HCT116 (cell line): Measurements from ENCODE around the gene PSMC2. TPM values are rescaled to one million over a fixed set of nuclear protein-coding genes. Genes with fewer than 3 reads are reported as not detected.

Experiments used
- ATAC-seq: fragments of 200-7000 bp; cut with Tn5 transposase; 2 replicates; pipeline ENCODE4 v1.9.1; 2020; ENCODE audit warnings: mild to moderate bottlenecking, moderate library complexity
- BruUV-seq: library from RNA; stranded (reverse); fragments of 400-500 nt; replicated peaks from 2 replicates; lab custom pipeline; 2021; lab: Mats Ljungman, UMichigan
- CTCF ChIA-PET: fragments of 300-600 bp; sonication (Branson Sonifier 250); formaldehyde crosslinking; loops from one replicate; lab custom pipeline; 2021; ENCODE audit warnings: antibody characterized with exemption; lab: Charles Lee
- POLR2A ChIA-PET: fragments of 300-600, 350-600 bp; sonication (Branson Sonifier 250); formaldehyde crosslinking; loops from one replicate; lab custom pipeline; 2021; ENCODE audit warnings: antibody characterized with exemption; lab: Charles Lee
- RAD21 ChIA-PET, 2 experiments: fragments of 300-600 bp; sonication (Branson Sonifier 250); formaldehyde crosslinking; loops; one replicate each; lab custom pipeline; 2023; ENCODE audit warnings: low total read pairs in 2 of 2; ENCODE audit not compliant: uncharacterized antibody in 2 of 2, unreplicated experiment in 2 of 2, low non-redundant PET in 1 of 2; lab: Charles Lee
- DNase-seq: peaks from one replicate; pipeline ENCODE4 v3.0.0-alpha.2; 2010; ENCODE audit warnings: low read depth, low spot score
- H2AFZ ChIP-seq: fragments of 200-600 bp; shearing (Covaris generic), sonication (generic); 2 replicates; pipeline ENCODE4 v1.6.1; 2017; ENCODE audit warnings: low read depth, mixed run types, mixed read lengths, antibody characterized with exemption, low read length; ENCODE audit not compliant: poor library complexity, severe bottlenecking
- H3K27ac ChIP-seq: 2 replicates; pipeline ENCODE4 v1.5.1; 2012; ENCODE audit warnings: low read depth, low read length
- H3K27me3 ChIP-seq: fragments of 200-600 bp; sonication (generic); 2 replicates; pipeline ENCODE4 v1.6.1; 2016; ENCODE audit warnings: mixed run types, low read length, mixed read lengths; ENCODE audit not compliant: insufficient read depth
- H3K36me3 ChIP-seq, 2 experiments: fragments of 200-500 bp in 1 of 2; fragments of 200-600 bp in 1 of 2; sonication (Bioruptor generic) in 1 of 2; sonication (generic) in 1 of 2; 2 replicates each; pipeline versions ENCODE4 v1.5.1 to v1.6.1; 2014 to 2016; ENCODE audit warnings: low read length in 2 of 2, inconsistent platforms in 1 of 2, mixed read lengths in 1 of 2, mixed run types in 1 of 2; ENCODE audit not compliant: insufficient read depth in 2 of 2, control insufficient read depth in 1 of 2
- H3K4me1 ChIP-seq, 2 experiments: fragments of 200-600 bp in 1 of 2; sonication (generic) in 1 of 2; 2 replicates each; pipeline versions ENCODE4 v1.5.1 to v1.6.1; 2012 to 2017; ENCODE audit warnings: low read length in 2 of 2, inconsistent platforms in 1 of 2, mild to moderate bottlenecking in 1 of 2, mixed read lengths in 1 of 2, mixed run types in 1 of 2, moderate library complexity in 1 of 2; ENCODE audit not compliant: insufficient read depth in 2 of 2, control insufficient read depth in 1 of 2
- H3K4me2 ChIP-seq: fragments of 200-600 bp; sonication (generic); 2 replicates; pipeline ENCODE4 v1.6.1; 2017; ENCODE audit warnings: mixed run types, low read length, mixed read lengths
- H3K4me3 ChIP-seq, 2 experiments: fragments of 200-600 bp in 1 of 2; sonication (generic) in 1 of 2; replicated peaks in 1 of 2; 2 replicates each; pipeline ENCODE4 v1.5.1; 2011 to 2016; ENCODE audit warnings: low read length in 2 of 2, control low read depth in 1 of 2, low read depth in 1 of 2, mild to moderate bottlenecking in 1 of 2, mixed read lengths in 1 of 2, mixed run types in 1 of 2
- H3K79me2 ChIP-seq: fragments of 200-600 bp; sonication (generic); 2 replicates; pipeline ENCODE4 v1.6.1; 2017; ENCODE audit warnings: mild to moderate bottlenecking, mixed run types, low read length, moderate library complexity, mixed read lengths; ENCODE audit not compliant: insufficient read depth
- H3K9ac ChIP-seq: fragments of 200-600 bp; sonication (generic); 2 replicates; pipeline ENCODE4 v1.6.1; 2016; ENCODE audit warnings: low read length, mixed read lengths
- H3K9me2 ChIP-seq: fragments of 200-600 bp; sonication (generic), shearing (Covaris generic); 2 replicates; pipeline ENCODE4 v1.6.1; 2017; ENCODE audit warnings: mixed run types, mild to moderate bottlenecking, moderate library complexity; ENCODE audit not compliant: insufficient read depth
- H3K9me3 ChIP-seq, 2 experiments: fragments of 200-500 bp in 1 of 2; fragments of 200-600 bp in 1 of 2; sonication (Bioruptor generic) in 1 of 2; sonication (generic) in 1 of 2; 2 replicates each; pipeline ENCODE4 v1.6.1; 2014 to 2017; ENCODE audit warnings: low read length in 2 of 2, mixed read lengths in 2 of 2, inconsistent platforms in 1 of 2, low read depth in 1 of 2, mild to moderate bottlenecking in 1 of 2, mixed run types in 1 of 2, moderate library complexity in 1 of 2; ENCODE audit not compliant: control insufficient read depth in 1 of 2, insufficient read depth in 1 of 2
- H4K20me1 ChIP-seq: fragments of 200-600 bp; sonication (generic), shearing (Covaris generic); 2 replicates; pipeline ENCODE4 v1.6.1; 2017; ENCODE audit warnings: mixed run types, mild to moderate bottlenecking, moderate library complexity; ENCODE audit not compliant: insufficient read depth
- CBX3 ChIP-seq: IDR thresholded peaks from 2 replicates; pipeline ENCODE4 v1.6.1; 2012; ENCODE audit warnings: low read depth
- CEBPB ChIP-seq: IDR thresholded peaks from 2 replicates; pipeline ENCODE4 v1.6.1; 2012; ENCODE audit warnings: low read depth
- EGR1 ChIP-seq: IDR thresholded peaks from 2 replicates; pipeline ENCODE4 v1.6.1; 2012; ENCODE audit warnings: low read depth
- EZH2 ChIP-seq: fragments of 200-600 bp; sonication (generic); IDR thresholded peaks from 2 replicates; pipeline ENCODE4 v1.6.1; 2017; ENCODE audit warnings: antibody characterized with exemption, mixed run types
- EZH2phosphoT487 ChIP-seq: fragments of 200-600 bp; IDR thresholded peaks from 2 replicates; pipeline ENCODE4 v1.6.1; 2018; ENCODE audit warnings: antibody characterized with exemption, borderline replicate concordance
- JUND ChIP-seq: IDR thresholded peaks from 2 replicates; pipeline ENCODE4 v1.6.1; 2012
- POLR2AphosphoS5 ChIP-seq: IDR thresholded peaks from 2 replicates; pipeline ENCODE4 v1.6.1; 2011; ENCODE audit warnings: mild to moderate bottlenecking, low read depth, low read length, moderate library complexity
- RAD21 ChIP-seq: IDR thresholded peaks from 2 replicates; pipeline ENCODE4 v1.6.1; 2012; ENCODE audit warnings: low read depth, mild to moderate bottlenecking
- SIN3A ChIP-seq: IDR thresholded peaks from 2 replicates; pipeline ENCODE4 v1.6.1; 2012; ENCODE audit warnings: low read depth
- SP1 ChIP-seq: IDR thresholded peaks from 2 replicates; pipeline ENCODE4 v1.6.1; 2012; ENCODE audit warnings: low read depth
- SRF ChIP-seq: IDR thresholded peaks from 2 replicates; pipeline ENCODE4 v1.6.1; 2012; ENCODE audit warnings: low read depth
- TCF7L2 ChIP-seq: IDR thresholded peaks from 2 replicates; pipeline ENCODE4 v1.7.0; 2011; ENCODE audit warnings: borderline replicate concordance, inconsistent platforms; ENCODE audit not compliant: insufficient read depth, insufficient read length; ENCODE audit errors: extremely low read depth
- YY1 ChIP-seq: IDR thresholded peaks from 2 replicates; pipeline ENCODE4 v1.6.1; 2011; ENCODE audit warnings: low read length, low read depth, moderate library complexity, mild to moderate bottlenecking; ENCODE audit not compliant: insufficient replicate concordance; ENCODE audit errors: extremely low read depth
- ZFX ChIP-seq: fragments of 450-650 bp; IDR thresholded peaks from 2 replicates; pipeline ENCODE4 v1.6.1; 2017
- ZNF274 ChIP-seq: fragments of 200-500 bp; sonication (Bioruptor generic); IDR thresholded peaks from 2 replicates; pipeline ENCODE4 v1.6.1; 2014; ENCODE audit warnings: mild to moderate bottlenecking, low read depth, low read length, inconsistent platforms
- intact Hi-C: fragments of 100-400 bp; cut with micrococcal nuclease; formaldehyde crosslinking; loops from 2 replicates; pipeline ENCODE4 v1.10.0; 2022
- total RNA-seq: library from RNA; stranded (reverse); gene quantifications from one replicate; pipeline ENCODE4 v1.2.1, GENCODE V29; 2021; ENCODE audit not compliant: unreplicated experiment
- TF ChIP-seq, protein P1 (sequence below): IDR thresholded peaks from 2 replicates; pipeline ENCODE4 v1.6.1; 2012
- TF ChIP-seq, protein P2 (sequence below): IDR thresholded peaks from 2 replicates; pipeline ENCODE4 v1.6.1; 2011; ENCODE audit warnings: mild to moderate bottlenecking, low read length, moderate library complexity; ENCODE audit not compliant: insufficient replicate concordance; ENCODE audit errors: extremely low read depth
- TF ChIP-seq, protein P3 (sequence below): IDR thresholded peaks from 2 replicates; pipeline ENCODE4 v1.6.1; 2012
- TF ChIP-seq, protein P4 (sequence below), 3 experiments: fragments of 200-600 bp in 1 of 3; sonication (generic) in 1 of 3; IDR thresholded peaks in 2 of 3; conservative IDR thresholded peaks in 1 of 3; 2 replicates each; pipeline ENCODE4 v1.5.1; 2012 to 2017; ENCODE audit warnings: low read depth in 2 of 3, low read length in 2 of 3, antibody characterized with exemption in 1 of 3, borderline replicate concordance in 1 of 3, control low read depth in 1 of 3, mild to moderate bottlenecking in 1 of 3, mixed read lengths in 1 of 3, mixed run types in 1 of 3, moderate library complexity in 1 of 3; ENCODE audit not compliant: insufficient read depth in 1 of 3
- TF ChIP-seq, protein P5 (sequence below): IDR thresholded peaks from 2 replicates; pipeline ENCODE4 v1.6.1; 2012; ENCODE audit warnings: low read depth

PSMC2 gene
- total RNA-seq, 1 experiment from 2014 or later, result 121 TPM

DNA sequence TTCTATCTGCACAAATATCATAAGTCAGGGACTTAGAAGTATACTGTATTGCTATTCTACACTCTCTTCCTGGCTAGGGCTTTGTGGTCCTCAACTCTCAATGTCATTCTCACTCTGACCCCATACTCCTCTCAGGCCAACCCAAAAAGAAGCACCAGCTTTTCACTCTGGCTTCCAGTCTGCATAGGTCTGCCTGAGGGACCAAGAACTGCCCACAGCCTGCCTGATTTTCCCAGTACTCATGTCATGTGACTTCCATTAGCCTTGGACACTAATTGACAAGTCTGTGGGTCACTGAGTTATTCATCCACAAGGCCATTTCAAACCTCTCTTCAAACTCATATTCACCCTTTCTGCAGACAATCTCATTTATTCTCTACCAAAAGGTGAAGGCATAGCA, 30.4 kb upstream of the PSMC2 start:
- Histone ChIP-seq H3K79me2 (peaks cover 44% of the 10 kb centered on the region; the same call in 1 of the 2 replicates), H2AFZ (no peak overlapping the region), H3K27ac (no peak overlapping the region), H3K9me3 (no peaks in the 10 kb centered on the region), H3K9me2 (no peaks in the 10 kb centered on the region), H3K4me2 (no peak overlapping the region), H3K4me1 (no peaks in the 10 kb centered on the region), H3K9ac (no peak overlapping the region), H3K36me3 (peaks cover 57 to 78% of the 10 kb centered on the region in 2 experiments), H4K20me1 (peaks cover 12% of the 10 kb centered on the region; the same call in 1 of the 2 replicates), H3K4me3 (no peak overlapping the region), H3K27me3 (no peaks in the 10 kb centered on the region)
- ChIA-PET POLR2A (no interaction called here), RAD21 (no interaction called here), CTCF (no interaction called here)
- BruUV-seq, result no TSS peak
- TF ChIP-seq, protein P1, sequence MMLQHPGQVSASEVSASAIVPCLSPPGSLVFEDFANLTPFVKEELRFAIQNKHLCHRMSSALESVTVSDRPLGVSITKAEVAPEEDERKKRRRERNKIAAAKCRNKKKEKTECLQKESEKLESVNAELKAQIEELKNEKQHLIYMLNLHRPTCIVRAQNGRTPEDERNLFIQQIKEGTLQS, result no peak
- TF ChIP-seq, protein P2, sequence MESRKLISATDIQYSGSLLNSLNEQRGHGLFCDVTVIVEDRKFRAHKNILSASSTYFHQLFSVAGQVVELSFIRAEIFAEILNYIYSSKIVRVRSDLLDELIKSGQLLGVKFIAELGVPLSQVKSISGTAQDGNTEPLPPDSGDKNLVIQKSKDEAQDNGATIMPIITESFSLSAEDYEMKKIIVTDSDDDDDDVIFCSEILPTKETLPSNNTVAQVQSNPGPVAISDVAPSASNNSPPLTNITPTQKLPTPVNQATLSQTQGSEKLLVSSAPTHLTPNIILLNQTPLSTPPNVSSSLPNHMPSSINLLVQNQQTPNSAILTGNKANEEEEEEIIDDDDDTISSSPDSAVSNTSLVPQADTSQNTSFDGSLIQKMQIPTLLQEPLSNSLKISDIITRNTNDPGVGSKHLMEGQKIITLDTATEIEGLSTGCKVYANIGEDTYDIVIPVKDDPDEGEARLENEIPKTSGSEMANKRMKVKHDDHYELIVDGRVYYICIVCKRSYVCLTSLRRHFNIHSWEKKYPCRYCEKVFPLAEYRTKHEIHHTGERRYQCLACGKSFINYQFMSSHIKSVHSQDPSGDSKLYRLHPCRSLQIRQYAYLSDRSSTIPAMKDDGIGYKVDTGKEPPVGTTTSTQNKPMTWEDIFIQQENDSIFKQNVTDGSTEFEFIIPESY, result no peak
- TF ChIP-seq SP1, result no peak
- no peak for TF ChIP-seq YY1
- TF ChIP-seq, protein P3, sequence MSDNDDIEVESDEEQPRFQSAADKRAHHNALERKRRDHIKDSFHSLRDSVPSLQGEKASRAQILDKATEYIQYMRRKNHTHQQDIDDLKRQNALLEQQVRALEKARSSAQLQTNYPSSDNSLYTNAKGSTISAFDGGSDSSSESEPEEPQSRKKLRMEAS, result no peak
- no peak for TF ChIP-seq SIN3A
- TF ChIP-seq, protein P4, sequence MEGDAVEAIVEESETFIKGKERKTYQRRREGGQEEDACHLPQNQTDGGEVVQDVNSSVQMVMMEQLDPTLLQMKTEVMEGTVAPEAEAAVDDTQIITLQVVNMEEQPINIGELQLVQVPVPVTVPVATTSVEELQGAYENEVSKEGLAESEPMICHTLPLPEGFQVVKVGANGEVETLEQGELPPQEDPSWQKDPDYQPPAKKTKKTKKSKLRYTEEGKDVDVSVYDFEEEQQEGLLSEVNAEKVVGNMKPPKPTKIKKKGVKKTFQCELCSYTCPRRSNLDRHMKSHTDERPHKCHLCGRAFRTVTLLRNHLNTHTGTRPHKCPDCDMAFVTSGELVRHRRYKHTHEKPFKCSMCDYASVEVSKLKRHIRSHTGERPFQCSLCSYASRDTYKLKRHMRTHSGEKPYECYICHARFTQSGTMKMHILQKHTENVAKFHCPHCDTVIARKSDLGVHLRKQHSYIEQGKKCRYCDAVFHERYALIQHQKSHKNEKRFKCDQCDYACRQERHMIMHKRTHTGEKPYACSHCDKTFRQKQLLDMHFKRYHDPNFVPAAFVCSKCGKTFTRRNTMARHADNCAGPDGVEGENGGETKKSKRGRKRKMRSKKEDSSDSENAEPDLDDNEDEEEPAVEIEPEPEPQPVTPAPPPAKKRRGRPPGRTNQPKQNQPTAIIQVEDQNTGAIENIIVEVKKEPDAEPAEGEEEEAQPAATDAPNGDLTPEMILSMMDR (IDR thresholded peaks at IDR 0.05 in 2 of 3, conservative IDR thresholded peaks at IDR 0.05 in 1 of 3; ENCODE audit: borderline replicate concordance in 1 of 3, insufficient read depth in 1 of 3, low read depth in 2 of 3, low read length in 2 of 3), result no peak
- TF ChIP-seq EGR1, result no peak
- no peak for TF ChIP-seq ZNF274
- TF ChIP-seq RAD21, result no peak
- TF ChIP-seq EZH2, result no peak
- no peak for TF ChIP-seq POLR2AphosphoS5
- TF ChIP-seq SRF, result no peak
- TF ChIP-seq CBX3, result no peak
- TF ChIP-seq CEBPB, result no peak
- no peak for TF ChIP-seq ZFX
- no peak for TF ChIP-seq EZH2phosphoT487
- no peak for TF ChIP-seq JUND
- TF ChIP-seq, protein P5, sequence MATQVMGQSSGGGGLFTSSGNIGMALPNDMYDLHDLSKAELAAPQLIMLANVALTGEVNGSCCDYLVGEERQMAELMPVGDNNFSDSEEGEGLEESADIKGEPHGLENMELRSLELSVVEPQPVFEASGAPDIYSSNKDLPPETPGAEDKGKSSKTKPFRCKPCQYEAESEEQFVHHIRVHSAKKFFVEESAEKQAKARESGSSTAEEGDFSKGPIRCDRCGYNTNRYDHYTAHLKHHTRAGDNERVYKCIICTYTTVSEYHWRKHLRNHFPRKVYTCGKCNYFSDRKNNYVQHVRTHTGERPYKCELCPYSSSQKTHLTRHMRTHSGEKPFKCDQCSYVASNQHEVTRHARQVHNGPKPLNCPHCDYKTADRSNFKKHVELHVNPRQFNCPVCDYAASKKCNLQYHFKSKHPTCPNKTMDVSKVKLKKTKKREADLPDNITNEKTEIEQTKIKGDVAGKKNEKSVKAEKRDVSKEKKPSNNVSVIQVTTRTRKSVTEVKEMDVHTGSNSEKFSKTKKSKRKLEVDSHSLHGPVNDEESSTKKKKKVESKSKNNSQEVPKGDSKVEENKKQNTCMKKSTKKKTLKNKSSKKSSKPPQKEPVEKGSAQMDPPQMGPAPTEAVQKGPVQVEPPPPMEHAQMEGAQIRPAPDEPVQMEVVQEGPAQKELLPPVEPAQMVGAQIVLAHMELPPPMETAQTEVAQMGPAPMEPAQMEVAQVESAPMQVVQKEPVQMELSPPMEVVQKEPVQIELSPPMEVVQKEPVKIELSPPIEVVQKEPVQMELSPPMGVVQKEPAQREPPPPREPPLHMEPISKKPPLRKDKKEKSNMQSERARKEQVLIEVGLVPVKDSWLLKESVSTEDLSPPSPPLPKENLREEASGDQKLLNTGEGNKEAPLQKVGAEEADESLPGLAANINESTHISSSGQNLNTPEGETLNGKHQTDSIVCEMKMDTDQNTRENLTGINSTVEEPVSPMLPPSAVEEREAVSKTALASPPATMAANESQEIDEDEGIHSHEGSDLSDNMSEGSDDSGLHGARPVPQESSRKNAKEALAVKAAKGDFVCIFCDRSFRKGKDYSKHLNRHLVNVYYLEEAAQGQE, result no peak
- TF ChIP-seq TCF7L2, result no peak
- DNase-seq (no peak), ATAC-seq (no peak)
- intact Hi-C loops, result no loop called here
